GM12875 (cell line): ENCODE measurements around the gene DIDO1.
A peak's percentile ranks its signal among the peaks of the same experiment; 100 is the strongest.

Source experiments
- H3K4me3 ChIP-seq: one replicate; pipeline ENCODE4 v1.5.1; 2011; ENCODE audit warnings: low read depth, low read length, control low read depth
- TF ChIP-seq, protein P1 (sequence below): IDR thresholded peaks from 2 replicates; pipeline ENCODE4 v1.5.1; 2011; ENCODE audit warnings: low read depth, mild to moderate bottlenecking, control low read depth, inconsistent platforms, low read length, moderate library complexity, borderline replicate concordance; ENCODE audit not compliant: insufficient read depth

Gene DIDO1

DNA sequence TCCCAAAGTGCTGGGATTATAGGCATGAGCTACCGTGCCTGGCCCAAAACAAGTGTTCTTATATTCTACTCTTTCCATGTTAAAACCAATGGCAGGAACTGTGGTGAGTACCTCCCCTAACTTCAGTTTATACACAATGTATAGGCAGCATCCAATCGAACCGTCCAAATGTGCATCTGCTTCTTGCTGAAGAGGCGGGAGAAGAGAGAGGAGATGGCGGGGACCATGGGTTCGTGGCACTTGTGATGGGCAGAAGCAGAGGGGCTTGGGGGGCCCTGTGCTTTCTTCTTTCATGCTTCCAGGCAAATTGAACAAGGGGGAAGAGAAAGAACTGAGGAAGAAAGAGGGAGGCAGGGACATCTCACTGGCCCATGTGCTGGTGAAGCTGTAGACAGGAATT is 53.4 kb downstream of the DIDO1 start:
- no peak overlapping the region for H3K4me3 ChIP-seq
- TF ChIP-seq, protein P1, sequence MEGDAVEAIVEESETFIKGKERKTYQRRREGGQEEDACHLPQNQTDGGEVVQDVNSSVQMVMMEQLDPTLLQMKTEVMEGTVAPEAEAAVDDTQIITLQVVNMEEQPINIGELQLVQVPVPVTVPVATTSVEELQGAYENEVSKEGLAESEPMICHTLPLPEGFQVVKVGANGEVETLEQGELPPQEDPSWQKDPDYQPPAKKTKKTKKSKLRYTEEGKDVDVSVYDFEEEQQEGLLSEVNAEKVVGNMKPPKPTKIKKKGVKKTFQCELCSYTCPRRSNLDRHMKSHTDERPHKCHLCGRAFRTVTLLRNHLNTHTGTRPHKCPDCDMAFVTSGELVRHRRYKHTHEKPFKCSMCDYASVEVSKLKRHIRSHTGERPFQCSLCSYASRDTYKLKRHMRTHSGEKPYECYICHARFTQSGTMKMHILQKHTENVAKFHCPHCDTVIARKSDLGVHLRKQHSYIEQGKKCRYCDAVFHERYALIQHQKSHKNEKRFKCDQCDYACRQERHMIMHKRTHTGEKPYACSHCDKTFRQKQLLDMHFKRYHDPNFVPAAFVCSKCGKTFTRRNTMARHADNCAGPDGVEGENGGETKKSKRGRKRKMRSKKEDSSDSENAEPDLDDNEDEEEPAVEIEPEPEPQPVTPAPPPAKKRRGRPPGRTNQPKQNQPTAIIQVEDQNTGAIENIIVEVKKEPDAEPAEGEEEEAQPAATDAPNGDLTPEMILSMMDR = no peak

DNA sequence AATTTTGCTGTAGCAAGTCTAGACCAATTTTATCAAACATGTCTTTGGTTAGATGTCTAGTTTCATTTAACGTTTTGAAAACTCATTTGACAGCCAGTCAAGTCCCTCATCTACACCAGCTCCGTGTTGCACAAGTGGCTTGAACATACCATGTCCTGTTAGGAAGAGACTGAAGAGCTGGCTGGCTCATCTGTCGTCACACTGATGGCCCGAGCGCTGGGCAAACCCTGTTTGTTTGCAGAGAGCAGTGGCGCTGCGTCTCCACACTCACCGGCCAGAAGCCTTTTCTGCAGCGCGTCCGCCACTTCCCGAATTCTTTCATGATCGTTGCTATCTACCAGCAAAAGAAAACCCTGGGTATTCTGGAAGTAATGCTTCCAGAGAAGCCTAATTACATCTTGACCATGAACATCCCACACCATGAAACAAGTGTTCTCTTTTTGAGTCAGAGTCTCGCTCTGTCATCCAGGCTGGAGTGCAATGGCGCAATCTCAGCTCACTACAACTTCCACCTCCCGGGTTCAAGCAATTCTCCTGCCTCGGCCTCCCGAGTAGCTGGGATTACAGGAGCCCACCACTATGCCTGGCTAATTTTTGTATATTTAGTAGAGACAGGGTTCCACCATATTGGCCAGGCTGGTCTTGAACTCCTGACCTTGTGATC is 54.0 kb downstream of the DIDO1 start:
- H3K4me3 ChIP-seq = no peak overlapping the region
- TF ChIP-seq, protein P1 = no peak

DNA sequence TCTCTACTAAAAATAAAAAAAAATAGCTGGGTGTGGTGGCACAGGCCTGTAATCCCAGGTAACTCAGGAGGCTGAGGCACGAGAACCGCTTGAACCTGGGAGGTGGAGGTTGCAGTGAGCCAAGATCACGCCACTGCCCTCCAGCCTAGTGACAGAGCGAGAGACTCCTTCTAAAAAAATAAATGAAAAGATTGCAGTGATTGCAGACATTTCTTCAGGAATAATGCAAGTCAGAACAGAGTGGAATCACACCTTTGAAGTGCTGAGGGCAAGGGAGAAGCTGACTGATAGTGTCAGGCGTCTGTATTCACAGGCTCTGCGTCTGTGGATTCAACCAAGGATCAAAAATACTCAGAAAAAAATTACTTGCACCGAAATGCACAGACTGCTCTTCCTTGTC is 62.1 kb downstream of the DIDO1 start:
- TF ChIP-seq, protein P1 = no peak
- H3K4me3 ChIP-seq = no peak overlapping the region

DNA sequence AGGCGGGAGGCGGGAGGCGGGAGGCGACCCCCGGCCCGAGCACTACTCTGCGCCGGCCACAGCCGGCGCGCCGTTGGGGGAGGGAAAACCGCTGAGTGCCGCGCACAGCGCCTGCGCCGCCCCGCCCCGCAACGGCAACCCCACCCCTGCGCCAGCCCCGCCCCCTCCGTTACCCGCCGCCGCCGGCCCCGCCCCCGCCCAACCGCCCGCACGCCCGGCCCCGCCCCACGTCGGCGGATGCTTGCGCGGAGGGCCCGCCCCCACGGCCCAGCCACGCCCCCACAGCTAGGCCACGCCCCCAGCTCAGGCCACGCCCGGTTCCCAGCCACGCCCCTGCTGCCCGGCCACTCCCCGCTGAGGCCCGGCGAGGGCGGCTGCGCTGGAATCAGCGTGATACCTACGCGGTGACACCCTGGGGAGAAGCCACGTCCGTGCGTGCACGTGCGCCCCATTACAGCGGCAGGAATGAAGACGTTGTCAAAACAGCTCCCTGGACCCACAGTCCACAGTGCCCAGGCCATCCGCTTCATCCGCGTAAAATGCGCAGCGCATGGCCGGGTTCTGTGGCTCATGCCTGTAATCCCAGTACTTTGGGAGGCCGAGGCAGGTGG is 64.5 kb downstream of the DIDO1 start, which contains the start of gene TCFL5:
TCFL5 (minus strand) TSS at position 97 of the 611 bp plus-strand sequence. CDS start 152 bp downstream, outside the sequence.
- TF ChIP-seq, protein P1 = no peak
- H3K4me3 ChIP-seq = peak within 1 kb of the TSS; percentile 41

DNA sequence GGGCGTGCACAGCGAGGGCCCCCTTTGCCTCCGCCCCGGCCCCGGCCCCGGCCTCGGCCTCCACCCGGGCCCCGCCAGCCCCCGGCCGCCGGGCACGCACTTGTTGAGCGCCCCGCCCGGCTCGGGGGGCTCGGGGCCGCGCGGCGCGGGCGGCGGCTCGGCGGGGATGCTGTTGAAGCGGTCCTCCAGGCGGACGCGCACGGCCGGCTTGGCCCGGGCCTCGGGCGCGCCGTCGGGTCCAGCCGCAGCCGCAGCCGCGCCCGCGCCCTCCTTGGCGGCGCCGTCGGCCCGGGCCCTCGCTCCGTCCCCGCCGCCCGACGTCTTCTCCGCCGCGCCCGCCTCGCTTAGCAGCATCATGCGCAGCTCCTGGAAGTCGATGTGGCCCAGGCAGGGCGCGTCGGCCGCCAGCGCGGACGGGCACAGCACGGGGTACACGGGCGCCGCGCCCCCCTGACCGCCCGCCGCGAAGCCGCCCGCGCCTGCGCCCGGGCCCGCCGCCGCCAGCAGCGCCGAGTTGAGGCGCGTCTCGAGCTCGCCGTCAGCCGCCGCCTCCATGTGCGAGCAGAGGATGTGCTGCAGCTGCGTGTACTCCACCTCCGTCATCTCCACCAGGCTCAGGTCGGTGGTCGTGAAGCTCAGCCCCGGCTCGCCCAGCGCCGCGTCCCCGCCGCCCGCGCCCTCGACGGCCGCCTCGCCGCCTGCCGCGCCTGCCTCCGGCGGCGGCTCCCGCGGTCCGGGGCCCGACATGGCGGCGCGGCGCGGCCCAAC is 65.2 kb downstream of the DIDO1 start:
- TF ChIP-seq, protein P1 = no peak
- peak overlapping the region; percentile 41 for H3K4me3 ChIP-seq

DNA sequence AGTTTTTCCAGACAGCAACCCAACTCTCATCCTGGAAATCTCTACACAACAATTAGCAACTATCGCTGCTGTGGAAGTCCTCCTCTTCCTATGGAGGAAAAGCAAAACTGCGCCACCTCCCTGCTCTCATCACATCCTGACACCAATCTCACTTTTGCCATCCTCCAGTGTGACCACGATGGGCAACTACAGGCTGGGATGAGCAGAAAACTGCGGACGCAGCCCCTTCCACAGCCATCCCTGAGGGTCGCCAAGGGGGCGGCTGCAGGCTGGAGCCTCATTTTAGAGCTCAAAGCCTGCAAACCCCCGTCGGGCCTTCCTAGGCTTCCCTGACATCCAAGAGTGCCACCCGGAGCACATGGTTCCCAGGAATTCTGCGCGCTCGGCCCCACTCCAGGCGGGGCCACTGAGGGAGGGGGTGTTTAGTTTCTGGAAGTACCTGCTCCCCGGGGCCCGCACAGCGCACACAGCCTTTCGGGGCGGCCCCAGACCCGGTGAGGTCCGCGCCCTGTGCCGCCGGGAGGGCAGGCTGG is 65.8 kb downstream of the DIDO1 start:
- H3K4me3 ChIP-seq = peak overlapping the region; percentile 32
- TF ChIP-seq, protein P1 = no peak

DNA sequence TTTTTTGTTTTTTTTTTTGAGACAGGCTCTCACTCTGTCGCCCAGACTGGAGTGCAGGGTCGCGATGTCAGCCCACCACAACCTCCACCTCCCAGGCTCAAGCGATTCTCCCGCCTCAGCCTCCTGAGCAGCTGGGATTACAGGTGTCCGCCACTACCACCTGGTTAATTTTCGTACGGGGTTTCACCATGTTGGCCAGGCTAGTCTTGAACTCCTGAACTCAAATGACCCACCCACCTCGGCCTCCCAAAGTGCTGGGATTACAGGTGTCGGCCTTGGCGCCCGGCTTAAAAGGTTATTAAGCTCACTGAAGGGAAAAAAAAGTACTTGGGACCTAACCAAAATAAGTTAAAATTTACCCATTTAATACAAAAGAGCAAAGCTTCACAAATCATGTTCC is 66.6 kb downstream of the DIDO1 start:
- no peak overlapping the region for H3K4me3 ChIP-seq
- TF ChIP-seq, protein P1 = no peak
